BE2C (cell line): ENCODE measurements around the gene CNKSR3.
A peak's percentile ranks its signal among the peaks of the same experiment; 100 is the strongest.

Experiments used
- DNase-seq: peaks from one replicate; pipeline ENCODE4 v3.0.0-alpha.2; 2020
- H3K27me3 ChIP-seq: fragments of 250-450 bp; sonication (Bioruptor Pico); 2 replicates; pipeline ENCODE4 v1.5.1; 2020; ENCODE audit warnings: mild to moderate bottlenecking
- H3K36me3 ChIP-seq: fragments of 250-450 bp; sonication (Bioruptor Pico); 2 replicates; pipeline ENCODE4 v1.5.1; 2020; ENCODE audit warnings: mild to moderate bottlenecking
- H3K4me1 ChIP-seq: fragments of 250-450 bp; sonication (Bioruptor Pico); 2 replicates; pipeline ENCODE4 v1.5.1; 2020
- H3K4me3 ChIP-seq: 2 replicates; pipeline ENCODE4 v1.5.1; 2011; ENCODE audit warnings: low read depth, low read length
- H3K9me3 ChIP-seq: fragments of 250-450 bp; sonication (Bioruptor Pico); 2 replicates; pipeline ENCODE4 v1.5.1; 2020
- CTCF ChIP-seq: IDR thresholded peaks from 2 replicates; pipeline ENCODE4 v1.5.1; 2012; ENCODE audit warnings: mild to moderate bottlenecking, low read depth, low read length

Gene CNKSR3

GRCh38 chr6:154462425-154462824 is 48.1 kb downstream of the CNKSR3 start:
- H3K27me3 ChIP-seq, result no peaks in the 10 kb centered on the region
- no peaks in the 10 kb centered on the region for H3K9me3 ChIP-seq
- peak; percentile 48 for DNase-seq
- H3K4me3 ChIP-seq, result no peak overlapping the region
- no peaks in the 10 kb centered on the region for H3K36me3 ChIP-seq
- no peak for TF ChIP-seq CTCF
- peaks cover 43% of the 10 kb centered on the region for H3K4me1 ChIP-seq

- no peak for TF ChIP-seq CTCF
- H3K9me3 ChIP-seq, result no peaks in the 10 kb centered on the region
- DNase-seq, result no peak
- H3K27me3 ChIP-seq, result no peaks in the 10 kb centered on the region
- H3K4me1 ChIP-seq, result peaks cover 51% of the 10 kb centered on the region
- H3K4me3 ChIP-seq, result no peak overlapping the region
- no peaks in the 10 kb centered on the region for H3K36me3 ChIP-seq
Observed at GRCh38 chr6:154461348-154461747, 49.1 kb downstream of the CNKSR3 start.

GRCh38 chr6:154460306-154461071 is 50.0 kb downstream of the CNKSR3 start:
- Histone ChIP-seq H3K4me3 (no peak overlapping the region), H3K4me1 (peaks cover 51% of the 10 kb centered on the region), H3K27me3 (no peaks in the 10 kb centered on the region), H3K9me3 (no peaks in the 10 kb centered on the region), H3K36me3 (no peaks in the 10 kb centered on the region)
- no peak for DNase-seq
- no peak for TF ChIP-seq CTCF

- TF ChIP-seq CTCF, result no peak
- Histone ChIP-seq H3K27me3 (no peaks in the 10 kb centered on the region), H3K4me1 (peaks cover 51% of the 10 kb centered on the region), H3K36me3 (no peaks in the 10 kb centered on the region), H3K4me3 (no peak overlapping the region), H3K9me3 (no peaks in the 10 kb centered on the region)
- DNase-seq, result no peak
Observed at GRCh38 chr6:154459513-154459912, 51.0 kb downstream of the CNKSR3 start.

GRCh38 chr6:154458565-154459470 is 51.7 kb downstream of the CNKSR3 start:
- Histone ChIP-seq H3K27me3 (no peaks in the 10 kb centered on the region), H3K4me1 (peaks cover 45% of the 10 kb centered on the region), H3K36me3 (no peaks in the 10 kb centered on the region), H3K4me3 (peak overlapping the region; percentile 39), H3K9me3 (no peaks in the 10 kb centered on the region)
- TF ChIP-seq CTCF, result no peak
- peak; percentile 63 for DNase-seq
